PC-3 (cell line): Measurements from ENCODE around the gene SACS.

ENCODE experiments used
- EZH2 ChIP-seq: fragments of 300-600 bp; sonication (generic); IDR thresholded peaks from one replicate; pipeline ENCODE4 v1.6.1; 2017; ENCODE audit warnings: antibody characterized with exemption, mild to moderate bottlenecking, low read length; ENCODE audit not compliant: unreplicated experiment
- TF ChIP-seq, protein P1 (sequence below): fragments of 300-600 bp; sonication (generic); conservative IDR thresholded peaks from 2 replicates; pipeline ENCODE4 v1.5.1; 2017; ENCODE audit warnings: antibody characterized with exemption, low read depth, mild to moderate bottlenecking, low read length

GRCh38 chr13:23427342-23427843 is 6.1 kb downstream of the SACS start:
- TF ChIP-seq, protein P1, sequence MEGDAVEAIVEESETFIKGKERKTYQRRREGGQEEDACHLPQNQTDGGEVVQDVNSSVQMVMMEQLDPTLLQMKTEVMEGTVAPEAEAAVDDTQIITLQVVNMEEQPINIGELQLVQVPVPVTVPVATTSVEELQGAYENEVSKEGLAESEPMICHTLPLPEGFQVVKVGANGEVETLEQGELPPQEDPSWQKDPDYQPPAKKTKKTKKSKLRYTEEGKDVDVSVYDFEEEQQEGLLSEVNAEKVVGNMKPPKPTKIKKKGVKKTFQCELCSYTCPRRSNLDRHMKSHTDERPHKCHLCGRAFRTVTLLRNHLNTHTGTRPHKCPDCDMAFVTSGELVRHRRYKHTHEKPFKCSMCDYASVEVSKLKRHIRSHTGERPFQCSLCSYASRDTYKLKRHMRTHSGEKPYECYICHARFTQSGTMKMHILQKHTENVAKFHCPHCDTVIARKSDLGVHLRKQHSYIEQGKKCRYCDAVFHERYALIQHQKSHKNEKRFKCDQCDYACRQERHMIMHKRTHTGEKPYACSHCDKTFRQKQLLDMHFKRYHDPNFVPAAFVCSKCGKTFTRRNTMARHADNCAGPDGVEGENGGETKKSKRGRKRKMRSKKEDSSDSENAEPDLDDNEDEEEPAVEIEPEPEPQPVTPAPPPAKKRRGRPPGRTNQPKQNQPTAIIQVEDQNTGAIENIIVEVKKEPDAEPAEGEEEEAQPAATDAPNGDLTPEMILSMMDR, result no peak
- no peak for TF ChIP-seq EZH2
